Measurements from ENCODE around the gene STK10.

DNA sequence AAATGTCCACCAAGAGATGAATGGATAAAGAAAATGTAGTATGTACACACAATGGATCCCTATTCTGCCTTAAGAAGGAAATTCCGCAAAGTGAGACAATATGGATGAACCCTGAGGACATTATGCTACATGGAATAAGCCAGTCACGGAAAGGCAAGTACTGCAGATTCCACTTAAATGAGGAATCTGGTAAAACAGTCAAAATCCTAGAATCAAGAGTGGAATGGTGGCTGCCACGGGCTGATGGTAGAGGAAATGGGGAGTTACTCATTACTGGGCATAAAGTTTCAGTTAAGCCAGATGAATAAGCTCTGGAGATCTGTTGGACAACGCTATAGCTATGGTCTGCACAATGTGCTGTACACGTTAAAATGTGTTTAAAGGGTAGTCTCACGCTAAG is 47.2 kb downstream of the STK10 start:
- TF ChIP-seq, protein P1, sequence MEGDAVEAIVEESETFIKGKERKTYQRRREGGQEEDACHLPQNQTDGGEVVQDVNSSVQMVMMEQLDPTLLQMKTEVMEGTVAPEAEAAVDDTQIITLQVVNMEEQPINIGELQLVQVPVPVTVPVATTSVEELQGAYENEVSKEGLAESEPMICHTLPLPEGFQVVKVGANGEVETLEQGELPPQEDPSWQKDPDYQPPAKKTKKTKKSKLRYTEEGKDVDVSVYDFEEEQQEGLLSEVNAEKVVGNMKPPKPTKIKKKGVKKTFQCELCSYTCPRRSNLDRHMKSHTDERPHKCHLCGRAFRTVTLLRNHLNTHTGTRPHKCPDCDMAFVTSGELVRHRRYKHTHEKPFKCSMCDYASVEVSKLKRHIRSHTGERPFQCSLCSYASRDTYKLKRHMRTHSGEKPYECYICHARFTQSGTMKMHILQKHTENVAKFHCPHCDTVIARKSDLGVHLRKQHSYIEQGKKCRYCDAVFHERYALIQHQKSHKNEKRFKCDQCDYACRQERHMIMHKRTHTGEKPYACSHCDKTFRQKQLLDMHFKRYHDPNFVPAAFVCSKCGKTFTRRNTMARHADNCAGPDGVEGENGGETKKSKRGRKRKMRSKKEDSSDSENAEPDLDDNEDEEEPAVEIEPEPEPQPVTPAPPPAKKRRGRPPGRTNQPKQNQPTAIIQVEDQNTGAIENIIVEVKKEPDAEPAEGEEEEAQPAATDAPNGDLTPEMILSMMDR (IDR thresholded peaks at IDR 0.05; ENCODE audit: insufficient read depth, low read length): no peak
- TF ChIP-seq POLR2AphosphoS5 (IDR thresholded peaks at IDR 0.05; ENCODE audit: low read depth) (no peak), GABPA (IDR thresholded peaks at IDR 0.05; ENCODE audit: low read depth) (no peak)
- TF ChIP-seq, protein P2, sequence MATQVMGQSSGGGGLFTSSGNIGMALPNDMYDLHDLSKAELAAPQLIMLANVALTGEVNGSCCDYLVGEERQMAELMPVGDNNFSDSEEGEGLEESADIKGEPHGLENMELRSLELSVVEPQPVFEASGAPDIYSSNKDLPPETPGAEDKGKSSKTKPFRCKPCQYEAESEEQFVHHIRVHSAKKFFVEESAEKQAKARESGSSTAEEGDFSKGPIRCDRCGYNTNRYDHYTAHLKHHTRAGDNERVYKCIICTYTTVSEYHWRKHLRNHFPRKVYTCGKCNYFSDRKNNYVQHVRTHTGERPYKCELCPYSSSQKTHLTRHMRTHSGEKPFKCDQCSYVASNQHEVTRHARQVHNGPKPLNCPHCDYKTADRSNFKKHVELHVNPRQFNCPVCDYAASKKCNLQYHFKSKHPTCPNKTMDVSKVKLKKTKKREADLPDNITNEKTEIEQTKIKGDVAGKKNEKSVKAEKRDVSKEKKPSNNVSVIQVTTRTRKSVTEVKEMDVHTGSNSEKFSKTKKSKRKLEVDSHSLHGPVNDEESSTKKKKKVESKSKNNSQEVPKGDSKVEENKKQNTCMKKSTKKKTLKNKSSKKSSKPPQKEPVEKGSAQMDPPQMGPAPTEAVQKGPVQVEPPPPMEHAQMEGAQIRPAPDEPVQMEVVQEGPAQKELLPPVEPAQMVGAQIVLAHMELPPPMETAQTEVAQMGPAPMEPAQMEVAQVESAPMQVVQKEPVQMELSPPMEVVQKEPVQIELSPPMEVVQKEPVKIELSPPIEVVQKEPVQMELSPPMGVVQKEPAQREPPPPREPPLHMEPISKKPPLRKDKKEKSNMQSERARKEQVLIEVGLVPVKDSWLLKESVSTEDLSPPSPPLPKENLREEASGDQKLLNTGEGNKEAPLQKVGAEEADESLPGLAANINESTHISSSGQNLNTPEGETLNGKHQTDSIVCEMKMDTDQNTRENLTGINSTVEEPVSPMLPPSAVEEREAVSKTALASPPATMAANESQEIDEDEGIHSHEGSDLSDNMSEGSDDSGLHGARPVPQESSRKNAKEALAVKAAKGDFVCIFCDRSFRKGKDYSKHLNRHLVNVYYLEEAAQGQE (IDR thresholded peaks at IDR 0.05; ENCODE audit: insufficient replicate concordance, low read depth): no peak
